ENCODE data around the gene NOL4L.

Gene NOL4L

GRCh38 chr20:32607727-32608663, 22.9 kb upstream of the NOL4L start:
- H4K20me1 ChIP-seq (ENCODE audit: insufficient read depth, low read length): no peaks in the 10 kb centered on the region
- H3K4me2 ChIP-seq (ENCODE audit: low read length): no peak overlapping the region
- no peak overlapping the region for H3K27ac ChIP-seq (ENCODE audit: low read depth, low read length, poor library complexity, severe bottlenecking)
- no peaks in the 10 kb centered on the region for H3K79me2 ChIP-seq (ENCODE audit: insufficient read depth, low read length)
- no peaks in the 10 kb centered on the region for H3K27me3 ChIP-seq (ENCODE audit: insufficient read depth, low read length)
- no peaks in the 10 kb centered on the region for H3F3A ChIP-seq (ENCODE audit: insufficient read depth, low read length)
- no peak overlapping the region for H3K9ac ChIP-seq (ENCODE audit: low read length)
- no peak overlapping the region for H2AFZ ChIP-seq (ENCODE audit: low read length)
- H3K4me1 ChIP-seq (ENCODE audit: insufficient read depth, low read length, severe bottlenecking): peaks cover 4% of the 10 kb centered on the region
- no peaks in the 10 kb centered on the region for H3K9me2 ChIP-seq (ENCODE audit: low read depth, low read length)
- H3K9me3 ChIP-seq (ENCODE audit: low read length): no peaks in the 10 kb centered on the region
- H3K36me3 ChIP-seq (ENCODE audit: insufficient read depth, low read length): no peaks in the 10 kb centered on the region
- H3K4me3 ChIP-seq (ENCODE audit: low read depth, low read length, poor library complexity, severe bottlenecking): no peak overlapping the region
- no peak for TF ChIP-seq EZH2 (IDR thresholded peaks at IDR 0.05; ENCODE audit: borderline replicate concordance, low read length)
- no peak for TF ChIP-seq CTCF (IDR thresholded peaks at IDR 0.05; ENCODE audit: low read length)

- Histone ChIP-seq H3K4me1 (ENCODE audit: insufficient read depth, low read length, severe bottlenecking) (peaks cover 9% of the 10 kb centered on the region), H3K27ac (ENCODE audit: low read depth, low read length, poor library complexity, severe bottlenecking) (no peak overlapping the region)
Observed at GRCh38 chr20:32607324-32607723, 22.2 kb upstream of the NOL4L start.

GRCh38 chr20:32606790-32607189, 21.7 kb upstream of the NOL4L start:
- no peak overlapping the region for H2AFZ ChIP-seq (ENCODE audit: low read length)
- H3K9ac ChIP-seq (ENCODE audit: low read length): no peak overlapping the region
- H3K9me2 ChIP-seq (ENCODE audit: low read depth, low read length): no peaks in the 10 kb centered on the region
- H3K4me3 ChIP-seq (ENCODE audit: low read depth, low read length, poor library complexity, severe bottlenecking): no peak overlapping the region
- no peaks in the 10 kb centered on the region for H3K9me3 ChIP-seq (ENCODE audit: low read length)
- no peaks in the 10 kb centered on the region for H3K36me3 ChIP-seq (ENCODE audit: insufficient read depth, low read length)
- H3K27ac ChIP-seq (ENCODE audit: low read depth, low read length, poor library complexity, severe bottlenecking): no peak overlapping the region
- H3F3A ChIP-seq (ENCODE audit: insufficient read depth, low read length): no peaks in the 10 kb centered on the region
- no peaks in the 10 kb centered on the region for H3K27me3 ChIP-seq (ENCODE audit: insufficient read depth, low read length)
- H3K79me2 ChIP-seq (ENCODE audit: insufficient read depth, low read length): no peaks in the 10 kb centered on the region
- H3K4me1 ChIP-seq (ENCODE audit: insufficient read depth, low read length, severe bottlenecking): peaks cover 9% of the 10 kb centered on the region
- no peak overlapping the region for H3K4me2 ChIP-seq (ENCODE audit: low read length)
- TF ChIP-seq CTCF (IDR thresholded peaks at IDR 0.05; ENCODE audit: low read length) (no peak), EZH2 (IDR thresholded peaks at IDR 0.05; ENCODE audit: borderline replicate concordance, low read length) (no peak)
- no peaks in the 10 kb centered on the region for H4K20me1 ChIP-seq (ENCODE audit: insufficient read depth, low read length)

More at GRCh38 chr20:32607324-32607723, 22.2 kb upstream of the NOL4L start:
- Histone ChIP-seq H3K9me3 (ENCODE audit: low read length) (no peaks in the 10 kb centered on the region), H2AFZ (ENCODE audit: low read length) (no peak overlapping the region), H3F3A (ENCODE audit: insufficient read depth, low read length) (no peaks in the 10 kb centered on the region), H3K9ac (ENCODE audit: low read length) (no peak overlapping the region), H4K20me1 (ENCODE audit: insufficient read depth, low read length) (no peaks in the 10 kb centered on the region), H3K27me3 (ENCODE audit: insufficient read depth, low read length) (no peaks in the 10 kb centered on the region), H3K79me2 (ENCODE audit: insufficient read depth, low read length) (no peaks in the 10 kb centered on the region), H3K4me2 (ENCODE audit: low read length) (no peak overlapping the region), H3K9me2 (ENCODE audit: low read depth, low read length) (no peaks in the 10 kb centered on the region), H3K4me3 (ENCODE audit: low read depth, low read length, poor library complexity, severe bottlenecking) (no peak overlapping the region), H3K36me3 (ENCODE audit: insufficient read depth, low read length) (no peaks in the 10 kb centered on the region)
- TF ChIP-seq EZH2 (IDR thresholded peaks at IDR 0.05; ENCODE audit: borderline replicate concordance, low read length) (no peak), CTCF (IDR thresholded peaks at IDR 0.05; ENCODE audit: low read length) (no peak)
